Heart right ventricle (tissue), 16 donors: ENCODE measurements around the gene MYLK. TPM values are rescaled to one million over a fixed set of nuclear protein-coding genes. Genes with fewer than 3 reads are reported as not detected.

Source experiments
- ATAC-seq, 8 donors: fragments of 200-7000 bp; cut with Tn5 transposase; one replicate each; pipeline ENCODE4 v1.9.1; 2020; ENCODE audit warnings: mild to moderate bottlenecking in 8 of 8, moderate library complexity in 8 of 8, moderate number of reproducible peaks in 1 of 8
- DNase-seq, 2 donors: peaks; one replicate each; pipeline ENCODE4 v3.0.0-alpha.2; 2020
- H3K27ac ChIP-seq, 10 donors: fragments of 200-600 bp; sonication (generic) in 2 of 10; one replicate each; pipeline versions ENCODE4 v1.5.0 to v1.8.0; 2020 to 2022; ENCODE audit warnings: mild to moderate bottlenecking in 3 of 10
- H3K27me3 ChIP-seq, 7 donors: fragments of 200-600 bp; one replicate each; pipeline ENCODE4 v1.8.0; 2021 to 2022; ENCODE audit warnings: mild to moderate bottlenecking in 2 of 7
- H3K36me3 ChIP-seq, 9 donors: fragments of 200-600 bp; sonication (generic) in 1 of 9; one replicate each; pipeline versions ENCODE4 v1.5.0 to v1.8.0; 2020 to 2022; ENCODE audit warnings: mild to moderate bottlenecking in 2 of 9
- H3K4me1 ChIP-seq, 9 donors: fragments of 200-600 bp; sonication (generic) in 1 of 9; one replicate each; pipeline versions ENCODE4 v1.5.0 to v1.8.0; 2020 to 2022; ENCODE audit warnings: mild to moderate bottlenecking in 4 of 9
- H3K4me3 ChIP-seq, 10 donors: fragments of 200-600 bp; sonication (generic) in 2 of 10; one replicate each; pipeline versions ENCODE4 v1.5.0 to v1.8.0; 2020 to 2022; ENCODE audit warnings: mild to moderate bottlenecking in 7 of 10, moderate library complexity in 2 of 10
- H3K9me3 ChIP-seq, 11 donors: fragments of 200-600 bp in 10 of 11; sonication (generic) in 2 of 11; one replicate each; pipeline versions ENCODE4 v1.5.0 to v1.8.0; 2013 to 2022; ENCODE audit warnings: mild to moderate bottlenecking in 2 of 11, control low read depth in 1 of 11, moderate library complexity in 1 of 11
- WGBS, 2 donors: extraction: QIAGEN DNeasy Blood & Tissue Kit; methylation state at CpG; one replicate each; pipeline ENCODE4 v1.1.7; 2013; ENCODE audit warnings: inconsistent platforms in 1 of 2; 5-methylcytosine and 5-hydroxymethylcytosine counted together
- intact Hi-C, 10 donors: fragments of 100-400 bp; cut with DNase I; formaldehyde crosslinking; loops; one replicate each; pipeline versions ENCODE4 v1.11.1 to v1.14.2; 2022
- polyA plus RNA-seq, 2 donors: library from polyadenylated mRNA; stranded (reverse); fragments of 200-250 nt; gene quantifications; one replicate each; pipeline ENCODE4 v1.2.3, GENCODE V29; 2013
- total RNA-seq, 10 donors: library from RNA; stranded (reverse); fragmentation: NEBNext Ultra II Directional in 3 of 10; extraction: Animal tissue kit (Norgen Biotek cat#: 25700) in 3 of 10; gene quantifications; one replicate each; pipeline versions ENCODE4 v1.2.1 to v1.2.4, GENCODE V29; 2021 to 2023
- TF ChIP-seq, protein P1 (sequence below), 9 donors: fragments of 200-600 bp; sonication (generic) in 2 of 9; IDR thresholded peaks; one replicate each; pipeline versions ENCODE4 v1.5.0 to v1.8.0; 2021 to 2022; ENCODE audit warnings: antibody characterized with exemption in 9 of 9, mild to moderate bottlenecking in 5 of 9, moderate library complexity in 1 of 9
- donor health status: Arrhythmogenic right ventricular cardiomyopathy.
- donor health status: ischemic (EF 13 %, LVEDD 7.1; RV severe dilation, severe dysfunction).
- donor health status: healthy with polysubstance abuse.
- donor health status: DM: no; HTN: yes; CAD: no.
- donor health status: DM: no; HTN: no; CAD: no.
- donor health status: ischemic (EF 25% LVEDD 6.9; RV normal size, moderate dysfunction).
- donor health status: ischemic (EF 25% LVEDD 5.7; RV mildly dilated, moderate dysfunction).
- donor health status: healthy.
- donor health status: DM: yes; HTN: yes; CAD: no.
- donor health status: Ischemic cardiomyopathy.
- donor health status: ischemic (EF 35%, LVEDD 5.7; RV mildly dilated, moderate dysfunction).
- donor health status: nonischemic (EF 11% LVEDD 7.7; RV severe dilation, severe dysfunction).
- donor health status: DM: yes; HTN: yes; CAD: no.
- donor health status: PGD.
- donor health status: ischemic (EF 29% LVEDD 5.4; RV normal size, mild dysfunction).
- donor health status: nonischemic (EF 23%, LVEDD 6.1; RV moderate dilation, normal function).

MYLK gene
- total and polyA plus RNA-seq, 12 donors: 5.6 to 20.6 (median 11.6) TPM

DNA sequence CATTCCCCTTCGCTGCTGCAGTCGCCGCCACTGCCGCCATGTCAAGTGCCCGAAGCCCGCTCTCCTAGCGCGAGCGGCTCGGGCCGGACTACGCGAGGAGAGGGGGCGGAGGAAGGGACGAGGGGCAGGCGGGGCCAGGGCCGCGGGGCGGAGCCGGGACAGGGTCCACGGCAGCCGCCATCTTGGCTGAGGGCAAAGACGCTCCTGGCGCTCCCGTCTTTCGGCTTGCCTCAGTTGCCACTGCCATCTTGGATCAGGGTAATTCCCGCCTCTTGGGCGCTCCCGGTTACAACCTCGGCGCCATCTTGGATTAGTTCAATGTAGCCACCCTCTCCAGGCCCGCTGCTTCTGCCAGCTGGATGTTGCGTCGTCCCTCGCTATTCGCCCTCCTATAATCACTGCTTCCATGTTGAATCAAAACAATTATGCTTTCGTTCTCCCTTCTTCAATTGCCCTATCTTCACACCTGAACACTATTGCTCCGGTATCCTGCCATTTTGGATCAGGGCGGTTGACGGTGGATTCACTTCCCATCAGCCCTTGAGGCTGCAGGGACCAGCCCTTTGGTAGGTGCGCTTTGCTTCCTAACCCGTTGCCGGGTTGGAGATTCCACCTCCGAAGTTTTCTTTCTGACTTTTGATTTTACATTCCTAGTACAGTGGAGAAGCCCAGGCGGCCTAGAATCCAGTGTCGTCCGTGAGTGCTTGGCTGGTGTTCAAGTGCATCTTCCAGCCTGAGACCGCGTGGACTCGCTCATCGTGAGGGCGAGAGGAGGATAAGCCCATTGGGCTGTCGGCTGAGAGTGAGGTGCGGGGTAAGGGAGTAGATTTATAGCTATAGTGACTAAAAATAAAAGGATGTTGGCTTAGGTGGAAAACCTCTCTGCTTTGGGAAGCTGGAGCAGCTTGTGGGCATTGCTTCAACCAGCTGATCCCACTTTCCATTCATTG is 298.9 kb downstream of the MYLK start, which contains the start of gene HACD2:
TSS of gene HACD2 (minus strand) at position 66 of the 950 bp plus-strand sequence. CDS start at position 40, 26 bp downstream.
- ATAC-seq (peak; percentile 96 to 99 (median 98)), DNase-seq (peak; percentile 96 to 97)
- peaks cover 0 to 20% (median 0%) of the 10 kb centered on the region in 9 donors for H3K36me3 ChIP-seq
- intact Hi-C loops: no loop called here
- peak within 1 kb of the TSS; percentile 61 to 98 (median 86) for H3K4me3 ChIP-seq
- peak within 1 kb of the TSS; percentile 80 to 94 (median 92) for H3K27ac ChIP-seq
- no peaks in the 10 kb centered on the region for H3K27me3 ChIP-seq
- H3K4me1 ChIP-seq: peaks cover 0 to 26% (median 21%) of the 10 kb centered on the region in 9 donors
- 0% methylated on average over 48 to 52 of the region's 54 CpGs for WGBS, 2 donors
- TF ChIP-seq, protein P1, sequence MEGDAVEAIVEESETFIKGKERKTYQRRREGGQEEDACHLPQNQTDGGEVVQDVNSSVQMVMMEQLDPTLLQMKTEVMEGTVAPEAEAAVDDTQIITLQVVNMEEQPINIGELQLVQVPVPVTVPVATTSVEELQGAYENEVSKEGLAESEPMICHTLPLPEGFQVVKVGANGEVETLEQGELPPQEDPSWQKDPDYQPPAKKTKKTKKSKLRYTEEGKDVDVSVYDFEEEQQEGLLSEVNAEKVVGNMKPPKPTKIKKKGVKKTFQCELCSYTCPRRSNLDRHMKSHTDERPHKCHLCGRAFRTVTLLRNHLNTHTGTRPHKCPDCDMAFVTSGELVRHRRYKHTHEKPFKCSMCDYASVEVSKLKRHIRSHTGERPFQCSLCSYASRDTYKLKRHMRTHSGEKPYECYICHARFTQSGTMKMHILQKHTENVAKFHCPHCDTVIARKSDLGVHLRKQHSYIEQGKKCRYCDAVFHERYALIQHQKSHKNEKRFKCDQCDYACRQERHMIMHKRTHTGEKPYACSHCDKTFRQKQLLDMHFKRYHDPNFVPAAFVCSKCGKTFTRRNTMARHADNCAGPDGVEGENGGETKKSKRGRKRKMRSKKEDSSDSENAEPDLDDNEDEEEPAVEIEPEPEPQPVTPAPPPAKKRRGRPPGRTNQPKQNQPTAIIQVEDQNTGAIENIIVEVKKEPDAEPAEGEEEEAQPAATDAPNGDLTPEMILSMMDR (IDR thresholded peaks at IDR 0.05): no peak
- H3K9me3 ChIP-seq: peaks cover 0 to 1% (median 0%) of the 10 kb centered on the region in 11 donors

DNA sequence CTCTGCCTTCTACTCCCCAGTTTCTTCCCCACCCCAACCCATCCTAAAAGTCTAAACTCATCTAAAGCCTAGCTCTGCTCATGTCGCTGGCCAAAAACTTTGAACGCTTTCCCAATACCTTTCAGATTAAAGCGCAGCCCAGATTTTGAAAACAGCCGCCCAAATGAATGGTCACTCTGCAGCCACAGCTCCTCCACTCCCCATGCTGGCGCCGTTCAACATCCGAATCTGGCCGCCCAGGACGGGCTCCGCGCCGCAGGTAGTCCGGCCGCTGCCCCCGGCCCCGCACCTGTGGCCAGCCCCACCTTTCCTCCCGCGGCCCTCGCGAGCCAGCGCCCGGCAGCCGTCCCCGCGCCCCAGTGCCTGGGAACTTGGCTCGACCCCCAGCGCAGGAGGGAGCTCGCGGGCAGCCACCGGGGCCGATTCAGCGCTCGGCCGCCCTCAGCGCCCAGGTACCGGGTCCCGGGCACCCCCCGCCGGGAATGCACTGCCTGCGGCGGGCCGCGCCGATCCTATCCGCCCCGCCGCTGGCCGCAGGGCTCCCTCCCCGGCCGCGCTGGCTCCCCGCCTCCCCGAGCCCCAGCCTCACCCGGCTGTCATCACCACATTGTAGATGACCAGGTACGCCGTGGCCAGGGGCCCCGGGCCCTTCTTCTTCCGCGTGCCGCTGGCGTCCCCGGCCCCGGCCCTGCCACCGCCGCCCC is 299.7 kb downstream of the MYLK start:
- peak overlapping the region; percentile 61 to 98 (median 86) for H3K4me3 ChIP-seq
- intact Hi-C loops: no loop called here
- H3K27ac ChIP-seq: peak overlapping the region; percentile 73 to 94 (median 91)
- no peaks in the 10 kb centered on the region for H3K9me3 ChIP-seq
- peaks cover 0 to 26% (median 21%) of the 10 kb centered on the region in 9 donors for H3K4me1 ChIP-seq
- DNase-seq (peak; percentile 47 to 59), ATAC-seq (peak; percentile 13 to 76 (median 30))
- peaks cover 0 to 28% (median 0%) of the 10 kb centered on the region in 9 donors for H3K36me3 ChIP-seq
- TF ChIP-seq, protein P1 (IDR thresholded peaks at IDR 0.05): peak in 5 of 9 donors; percentile 18 to 52 (median 42)
- 0 to 1% methylated on average over 52 to 65 of the region's 65 CpGs for WGBS, 2 donors
- H3K27me3 ChIP-seq: no peaks in the 10 kb centered on the region

DNA sequence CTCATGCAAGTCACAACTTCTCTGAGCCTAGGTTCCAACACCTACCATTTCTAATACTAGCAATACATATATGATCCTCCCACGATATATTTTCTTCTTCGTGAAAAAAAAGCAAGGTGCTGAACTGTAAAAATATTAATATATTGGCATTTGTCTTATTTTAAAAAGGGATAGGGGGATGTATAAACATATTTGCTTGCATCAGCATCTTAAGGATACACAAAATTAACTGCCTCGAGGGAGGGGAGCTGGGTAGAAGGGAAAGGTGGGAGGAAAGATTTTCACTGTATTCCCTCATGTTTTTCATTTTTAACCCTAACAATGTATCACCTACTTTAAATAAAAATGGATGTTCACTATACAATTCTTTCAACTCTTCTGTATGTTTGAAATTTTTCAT is 300.6 kb downstream of the MYLK start:
- ATAC-seq (no peak), DNase-seq (no peak)
- intact Hi-C loops: no loop called here
- H3K4me3 ChIP-seq: peak overlapping the region in 4 of 10 donors; percentile 85 to 92 (median 86)
- TF ChIP-seq, protein P1 (IDR thresholded peaks at IDR 0.05): no peak
- no peaks in the 10 kb centered on the region for H3K27me3 ChIP-seq
- no peaks in the 10 kb centered on the region for H3K9me3 ChIP-seq
- H3K4me1 ChIP-seq: peaks cover 0 to 26% (median 21%) of the 10 kb centered on the region in 9 donors
- 77% methylated on average over 3 of the region's 3 CpGs for WGBS, 2 donors
- no peak overlapping the region for H3K27ac ChIP-seq
- peaks cover 0 to 37% (median 0%) of the 10 kb centered on the region in 9 donors for H3K36me3 ChIP-seq

DNA sequence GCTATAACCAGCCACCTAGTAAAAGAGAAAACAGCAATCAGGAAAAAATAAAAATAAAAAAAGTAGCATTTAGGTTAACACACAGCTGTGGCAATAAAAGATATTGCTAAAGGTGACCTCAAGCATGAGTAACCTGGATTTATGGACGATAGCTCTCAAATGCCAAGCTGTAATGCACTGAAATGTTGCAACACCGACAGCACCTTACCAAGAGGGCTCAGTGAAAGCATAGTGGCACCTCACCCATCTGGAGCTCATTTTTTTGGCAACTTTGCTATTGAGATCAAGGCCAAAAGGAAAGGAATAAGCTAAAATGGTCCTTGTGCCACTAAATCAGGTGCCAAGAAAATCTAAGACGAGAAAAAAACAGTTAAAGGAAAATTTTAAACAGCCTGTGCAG is 301.8 kb downstream of the MYLK start:
- Histone ChIP-seq H3K27me3 (no peaks in the 10 kb centered on the region), H3K36me3 (peaks cover 0 to 48% (median 0%) of the 10 kb centered on the region in 9 donors), H3K9me3 (no peaks in the 10 kb centered on the region), H3K4me1 (peaks cover 0 to 26% (median 21%) of the 10 kb centered on the region in 9 donors), H3K27ac (no peak overlapping the region), H3K4me3 (no peak overlapping the region)
- no peak for ATAC-seq
- intact Hi-C loops: no loop called here
- DNase-seq: no peak
- WGBS, 2 donors: 85 to 96% methylated on average over 3 of the region's 3 CpGs
- TF ChIP-seq, protein P1 (IDR thresholded peaks at IDR 0.05): no peak
